Measurements from ENCODE around the gene DYNC1H1.

The DYNC1H1 gene

DNA sequence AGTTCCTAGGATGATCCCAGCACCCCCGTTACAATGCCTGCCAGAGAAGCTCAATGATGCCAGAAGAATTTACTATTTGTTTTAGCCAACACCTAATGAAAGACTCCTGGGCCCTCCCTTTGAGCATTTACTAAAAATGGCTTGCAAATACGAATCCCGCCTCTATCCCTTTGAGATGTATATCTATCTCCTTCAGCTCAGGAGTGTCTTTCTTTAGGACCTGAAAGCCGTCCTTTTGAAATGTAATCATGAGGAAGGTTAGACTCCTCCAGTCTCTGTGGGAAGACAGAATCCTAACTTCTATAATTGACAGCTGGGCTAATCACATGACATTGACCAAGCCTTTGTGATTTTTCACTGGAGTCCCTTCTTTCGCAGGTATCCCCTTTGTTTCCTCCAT lies 19.2 kb upstream of the DYNC1H1 start:
- DNase-seq = no peak

DNA sequence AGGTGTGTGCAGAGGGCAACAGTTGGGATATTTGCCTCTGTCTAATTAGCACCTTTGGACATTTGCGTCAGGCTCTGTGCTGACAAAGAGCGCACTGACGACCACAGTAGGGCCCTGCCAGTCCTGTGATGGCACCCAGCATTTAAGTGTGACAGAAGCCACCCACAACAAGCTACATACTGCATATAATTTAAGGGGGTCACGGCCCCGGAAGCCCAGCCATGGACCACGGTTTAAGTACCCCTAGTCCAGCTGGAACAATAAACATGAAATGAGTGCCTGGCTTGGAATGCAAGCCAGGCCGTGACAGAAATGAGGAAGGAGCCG lies 16.8 kb upstream of the DYNC1H1 start:
- DNase-seq = peak; percentile 32

DNA sequence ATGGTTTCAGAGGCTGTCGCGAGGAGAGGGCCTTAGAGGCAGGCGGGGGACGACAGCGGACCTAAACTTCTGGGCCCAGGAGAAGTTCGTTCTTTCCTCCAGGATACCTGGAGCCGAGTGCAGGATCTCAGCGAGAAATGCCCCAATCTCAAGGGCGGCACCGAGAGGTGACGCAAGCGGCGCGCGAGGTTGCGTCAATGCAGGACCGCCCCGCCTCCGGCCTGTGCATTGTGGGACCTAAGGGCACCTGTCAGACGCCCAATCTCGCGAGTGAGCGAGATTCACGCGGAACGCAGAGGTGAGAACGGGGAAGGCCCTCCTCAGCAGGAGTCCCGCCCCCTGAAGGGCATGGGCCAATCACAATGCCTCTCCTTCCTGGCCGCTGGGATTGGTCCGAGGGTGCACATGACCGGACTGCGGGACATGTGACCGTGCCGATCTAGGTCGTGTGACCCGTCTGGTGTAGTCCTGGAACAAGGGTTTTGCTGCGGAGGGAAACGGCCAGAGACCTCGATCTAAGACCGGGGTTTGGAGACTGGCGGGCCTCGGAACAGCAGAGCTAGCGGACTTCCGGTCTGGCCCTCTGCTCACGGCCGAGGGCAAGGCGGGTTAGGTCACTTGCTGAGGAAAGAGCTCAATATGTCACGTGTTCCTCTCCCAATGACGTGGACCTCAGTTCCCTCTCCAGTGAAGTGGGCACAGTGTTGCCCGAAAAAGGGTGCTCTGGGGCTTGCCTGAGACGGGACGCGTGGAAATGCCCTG lies 16.3 kb upstream of the DYNC1H1 start:
- peak; percentile 100 for DNase-seq

DNA sequence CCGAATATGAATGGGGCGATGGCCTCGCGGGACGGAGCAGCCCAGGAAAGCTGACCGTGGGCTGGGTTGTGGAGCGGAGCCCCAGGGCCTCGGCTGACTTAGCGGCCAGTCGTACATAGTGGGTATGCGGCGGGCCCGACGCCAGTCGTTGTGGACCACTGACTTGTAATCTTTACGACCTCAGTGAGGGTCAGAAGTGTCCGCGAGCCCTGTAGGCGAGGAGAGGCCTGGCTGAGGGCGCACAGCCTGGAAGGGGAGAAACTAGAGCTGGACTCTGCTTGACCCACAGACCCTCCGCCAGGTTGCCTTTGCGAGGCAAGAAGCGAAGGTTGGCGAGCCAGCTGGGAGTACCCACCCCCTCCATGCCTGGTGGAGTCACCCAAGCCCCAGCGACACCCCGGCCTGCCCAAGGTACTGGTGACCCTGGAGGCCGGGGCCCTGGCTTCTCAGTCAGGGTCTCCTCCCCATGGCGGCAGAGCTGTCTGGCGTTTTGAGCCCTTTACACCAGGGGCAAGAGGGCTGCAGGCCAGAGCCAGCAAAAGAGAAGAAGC lies 15.6 kb upstream of the DYNC1H1 start:
- peak; percentile 17 for DNase-seq

DNA sequence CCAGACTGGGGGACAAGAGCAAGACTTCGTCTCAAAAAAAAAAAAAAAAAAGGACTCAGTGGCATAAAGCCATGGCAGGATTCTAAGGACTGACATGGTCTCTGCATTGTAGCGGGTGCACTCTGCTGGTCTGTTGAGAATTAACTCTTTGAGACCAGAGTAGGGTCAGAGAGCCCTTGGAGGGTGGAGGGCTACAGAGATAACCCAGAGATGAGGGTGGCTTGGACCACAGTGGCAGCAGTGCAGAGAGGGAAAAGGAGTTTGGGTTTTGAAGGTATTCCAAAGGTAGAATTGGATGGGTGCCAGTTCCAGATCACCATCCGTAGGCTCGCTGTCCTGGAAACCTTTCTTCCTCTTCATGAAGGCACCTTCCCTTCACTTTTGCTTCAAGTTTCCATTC lies 14.3 kb upstream of the DYNC1H1 start:
- DNase-seq = no peak

DNA sequence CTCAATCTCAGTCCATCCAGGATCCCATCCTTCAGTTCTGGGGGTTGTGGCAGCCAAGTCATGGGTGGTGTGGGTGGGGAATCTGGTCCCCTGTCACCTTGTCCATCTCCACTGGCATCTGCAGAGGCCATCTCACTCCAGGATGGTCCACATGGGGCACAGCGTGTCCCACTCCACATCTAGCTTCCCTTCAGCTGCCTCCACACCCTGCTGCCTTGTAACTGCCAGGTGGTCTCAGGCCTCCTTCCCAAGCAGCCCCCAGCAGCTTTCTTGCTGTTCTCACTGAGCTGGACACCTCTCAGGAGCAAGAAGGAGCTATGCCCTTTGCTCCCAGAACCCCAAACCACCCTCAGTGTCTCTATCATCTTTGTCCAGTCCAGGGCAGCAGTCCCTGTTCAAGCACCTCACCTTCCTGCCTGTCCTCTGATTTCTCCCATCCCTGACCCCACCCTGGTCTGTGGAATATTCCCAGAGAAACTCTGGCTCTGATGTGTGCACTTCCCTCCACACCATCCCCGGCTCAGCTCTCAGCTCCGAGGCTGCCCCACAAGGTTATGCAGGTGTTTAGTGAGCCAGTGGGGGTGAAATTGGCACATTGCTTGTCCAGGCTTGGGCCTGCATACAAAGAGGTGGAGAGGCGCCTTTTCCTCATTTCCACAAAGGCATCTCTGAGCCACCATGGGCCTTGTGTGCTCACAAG lies 13.7 kb upstream of the DYNC1H1 start:
- DNase-seq = no peak

DNA sequence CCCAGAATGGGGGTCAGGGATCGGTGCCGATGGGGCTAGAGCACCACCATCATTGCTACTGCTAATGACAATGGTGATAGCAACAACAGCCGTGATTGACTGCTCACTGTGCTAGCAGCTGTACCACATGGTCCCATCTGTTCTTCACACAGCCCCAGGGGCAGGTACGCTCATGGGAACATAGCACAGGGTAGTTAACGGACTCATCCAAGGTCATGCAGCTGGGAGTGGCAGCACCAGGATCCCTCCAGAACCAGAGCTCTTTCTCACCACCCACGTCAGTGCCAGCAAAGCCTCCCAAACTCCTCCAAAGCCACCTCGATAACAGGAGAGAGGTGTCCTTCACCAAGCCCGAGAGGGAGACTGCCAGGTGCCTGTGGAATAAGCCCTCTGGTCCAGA lies 11.2 kb upstream of the DYNC1H1 start:
- DNase-seq = no peak

DNA sequence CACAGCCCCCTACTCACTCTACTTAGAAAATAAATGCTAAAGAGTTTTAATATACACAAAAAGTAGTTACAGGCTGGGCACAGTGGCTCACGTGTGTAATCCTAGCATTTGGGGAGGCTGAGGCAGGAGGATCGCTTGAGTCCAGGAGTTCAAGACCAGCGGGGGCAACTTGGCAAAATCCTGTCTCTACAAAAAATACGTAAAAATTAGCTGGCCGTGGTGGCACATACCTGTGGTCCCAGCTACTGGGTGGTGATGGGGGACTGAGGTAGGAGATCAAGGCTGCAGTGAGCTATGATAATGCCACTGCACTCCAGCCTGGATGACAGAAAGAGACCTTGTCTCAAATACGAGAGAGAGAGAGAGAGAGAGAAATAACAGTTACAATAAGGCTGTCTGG lies 9.9 kb upstream of the DYNC1H1 start:
- no peak for DNase-seq

DNA sequence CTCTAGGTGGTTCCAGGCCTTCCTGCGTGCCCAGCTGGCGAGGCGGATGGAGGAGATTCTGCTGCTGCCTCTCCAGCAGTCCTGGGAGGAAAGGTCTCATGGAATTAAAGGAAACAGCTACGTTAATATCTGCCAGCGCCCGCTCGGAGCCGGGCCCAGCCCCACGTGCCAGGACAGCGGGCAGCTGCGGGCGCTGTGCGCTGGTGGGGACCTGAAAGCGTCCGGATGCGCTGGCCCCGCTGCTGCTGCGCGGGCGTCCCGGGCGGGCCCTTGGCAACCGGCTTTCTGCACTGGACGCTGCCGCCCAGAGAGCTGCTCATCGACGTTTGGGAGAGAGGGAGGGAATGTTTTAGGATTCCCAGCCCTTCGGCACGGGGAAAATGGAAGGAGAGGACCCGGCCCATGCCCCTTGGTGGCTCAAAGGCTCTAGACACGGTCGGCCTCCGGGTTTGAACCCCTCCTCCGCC lies 8.6 kb upstream of the DYNC1H1 start:
- DNase-seq = no peak

DNA sequence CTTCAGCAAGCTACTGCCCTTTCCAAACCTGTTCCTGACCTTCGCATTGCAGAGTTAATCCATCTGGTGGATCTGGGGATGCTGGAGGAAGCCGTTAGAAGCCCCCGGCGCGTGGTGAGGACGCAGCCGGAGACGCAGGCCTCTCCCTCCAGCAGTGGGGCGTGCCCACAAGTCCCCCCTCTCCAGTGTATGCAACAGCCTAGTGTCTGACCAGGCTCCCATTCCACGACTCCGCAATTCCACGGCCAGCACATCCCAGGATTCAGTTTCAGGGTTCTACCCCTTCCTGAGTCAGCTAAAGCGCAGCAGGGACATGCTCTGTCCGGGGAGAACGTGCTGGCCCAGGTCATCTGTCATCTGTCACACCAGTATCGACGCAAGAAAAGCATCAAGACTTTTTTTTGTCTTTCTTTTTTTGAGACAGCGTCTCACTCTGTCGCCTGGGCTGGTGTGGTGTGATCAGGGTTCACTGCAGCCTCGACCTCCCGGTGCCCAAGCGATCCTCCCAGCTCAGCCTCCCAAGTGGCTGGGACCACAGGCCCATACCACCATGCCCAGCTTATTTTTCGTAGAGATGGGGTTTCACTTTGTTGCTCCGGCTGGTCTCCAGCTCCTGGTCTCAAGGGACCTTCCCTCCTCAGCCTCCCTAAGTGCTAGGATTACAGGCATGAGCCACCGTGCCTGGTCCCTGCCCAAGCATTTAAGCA lies 8.0 kb upstream of the DYNC1H1 start:
- DNase-seq = no peak

DNA sequence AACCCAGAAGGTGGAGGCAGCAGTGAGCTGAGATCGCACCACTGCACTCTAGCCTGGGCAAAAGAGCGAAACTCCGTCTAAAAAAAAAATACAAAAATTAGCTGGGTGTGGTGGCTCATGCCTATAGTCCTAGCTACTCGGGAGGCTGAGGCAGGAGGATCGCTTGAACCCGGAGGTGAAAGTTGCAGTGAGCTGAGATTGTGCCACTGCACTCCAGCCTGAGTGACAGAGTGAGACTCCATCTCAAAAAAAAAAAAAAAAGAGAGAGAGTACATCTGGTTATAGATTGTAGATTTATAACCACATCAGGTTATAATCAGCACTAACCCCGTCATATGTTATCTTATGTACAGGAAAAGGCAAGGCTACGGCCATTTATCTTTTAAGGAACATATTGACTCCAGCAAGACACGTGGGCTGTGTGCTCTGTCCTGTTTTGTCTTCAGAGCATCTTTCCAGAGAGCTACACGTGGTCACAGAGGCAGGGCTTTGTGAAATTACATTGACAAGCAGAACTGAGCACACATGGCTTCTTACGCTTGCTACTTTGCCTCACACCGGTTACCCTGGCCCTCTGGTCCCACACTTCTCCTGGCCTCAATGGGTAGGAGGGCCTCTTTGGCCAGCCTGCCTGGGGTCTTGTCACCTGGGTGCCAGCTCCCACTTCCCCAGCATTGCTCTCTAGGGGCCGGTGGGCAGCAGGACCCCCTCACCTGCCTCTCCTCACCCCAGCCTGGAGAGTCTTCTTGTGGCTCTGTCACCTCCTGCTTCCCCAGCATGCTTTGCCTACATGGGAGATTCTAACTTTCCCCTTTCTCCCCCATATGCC lies 6.8 kb upstream of the DYNC1H1 start:
- no peak for DNase-seq

DNA sequence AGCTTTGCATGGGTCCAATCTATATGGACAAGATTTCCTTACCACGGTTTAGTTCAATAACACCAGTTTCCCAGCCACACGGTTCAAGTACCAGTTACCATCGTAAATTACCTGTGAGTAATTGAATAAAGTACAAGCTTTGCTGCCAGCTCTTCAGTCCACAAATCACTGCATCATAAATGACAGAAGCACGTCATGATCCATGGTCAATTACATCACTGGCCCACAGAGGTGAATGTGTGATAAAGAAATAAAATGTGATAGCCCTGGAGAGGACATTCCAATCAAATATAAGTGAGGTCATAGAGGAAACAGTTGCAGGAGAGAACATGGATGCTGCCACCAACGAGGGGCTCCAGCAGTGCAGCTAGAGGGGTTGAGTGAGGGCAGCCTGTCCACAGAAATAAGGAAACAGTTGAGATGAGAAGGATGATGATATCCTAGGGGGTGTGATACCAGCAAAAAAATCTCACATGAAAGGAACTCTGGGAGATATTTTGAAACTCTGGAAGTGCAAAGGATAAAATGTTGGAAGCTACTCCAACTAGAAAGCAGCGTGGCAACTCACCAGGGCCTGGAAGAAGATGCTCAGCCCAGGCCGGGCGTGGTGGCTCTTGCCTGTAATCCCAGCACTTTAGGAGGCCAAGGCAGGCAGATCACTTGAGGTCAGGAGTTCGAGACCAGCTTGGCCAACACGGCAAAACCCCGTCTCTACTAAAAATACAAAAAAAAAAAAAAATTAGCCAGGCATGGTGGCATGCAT lies 5.8 kb upstream of the DYNC1H1 start:
- DNase-seq = no peak

DNA sequence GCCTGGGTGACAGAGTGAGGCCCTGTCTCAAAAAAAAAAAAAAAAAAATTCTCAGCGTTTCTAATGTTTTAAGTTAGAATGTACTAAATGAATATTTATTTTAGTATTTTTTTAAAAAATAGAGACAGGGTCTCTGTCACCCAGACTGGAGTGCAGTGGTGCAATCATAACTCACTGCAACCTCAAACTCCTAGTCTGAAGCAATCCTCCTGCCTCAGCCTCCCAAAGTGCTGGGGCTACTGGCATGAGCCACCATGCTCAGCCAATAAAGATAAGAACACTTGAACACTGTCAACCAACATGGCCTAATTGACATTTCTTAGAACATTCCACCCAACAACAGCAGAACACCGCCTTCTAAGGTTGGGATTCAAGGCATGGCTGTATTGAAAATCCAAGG lies 5.1 kb upstream of the DYNC1H1 start:
- no peak for DNase-seq

DNA sequence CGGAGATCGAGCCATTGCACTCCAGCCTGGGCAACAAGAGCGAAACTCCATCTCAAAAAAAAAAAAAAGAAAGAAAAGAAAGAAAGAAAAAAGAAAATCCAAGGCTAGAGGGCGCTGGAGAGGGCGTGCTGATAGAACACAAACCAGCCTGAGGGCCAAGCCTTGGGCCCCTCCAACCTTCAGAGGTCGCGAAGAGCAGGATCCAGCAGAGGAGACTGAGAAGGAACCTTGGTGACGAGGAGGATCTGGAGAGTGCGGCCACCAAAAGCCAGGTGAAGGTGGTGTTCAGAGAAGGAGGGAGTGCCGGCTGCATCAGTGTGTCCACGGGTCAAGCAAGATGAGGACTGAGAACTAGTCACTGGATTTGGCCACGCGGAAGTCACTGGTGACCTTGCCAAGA lies 4.1 kb upstream of the DYNC1H1 start:
- DNase-seq = peak; percentile 20

DNA sequence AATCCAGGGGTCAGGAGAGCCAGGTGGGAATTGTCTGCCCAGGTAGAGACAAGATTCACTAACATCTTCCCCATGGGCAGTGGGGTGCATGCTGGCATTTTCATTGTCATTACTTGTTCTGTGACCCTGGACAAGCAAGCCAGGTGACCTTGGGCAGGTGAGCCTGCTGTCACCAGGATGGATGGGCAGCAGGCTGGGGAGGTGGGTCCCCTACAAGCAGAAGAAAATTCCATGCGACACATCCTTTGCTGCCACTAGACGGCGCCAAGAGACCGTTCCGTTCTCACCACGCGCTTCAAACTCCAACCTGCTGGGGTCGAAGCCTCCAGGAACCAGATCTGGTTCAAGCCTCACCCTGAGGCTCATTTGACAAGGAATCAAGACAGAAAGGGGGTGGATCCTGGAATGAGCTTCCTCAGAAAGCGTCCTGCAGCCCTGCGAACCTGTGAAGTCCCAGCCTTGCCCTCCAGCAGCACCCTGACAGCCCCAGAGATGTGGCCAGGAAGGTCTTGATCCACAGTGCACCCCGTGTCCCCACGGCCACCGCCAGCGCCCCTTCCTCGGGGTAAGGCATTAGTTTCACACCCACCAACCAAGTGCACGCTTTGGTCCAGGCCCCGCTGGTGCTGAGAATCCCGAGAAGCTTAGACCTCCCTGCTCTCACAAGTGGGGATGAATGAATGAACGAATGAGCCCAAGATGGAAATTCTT lies 3.2 kb upstream of the DYNC1H1 start:
- peak; percentile 78 for DNase-seq

DNA sequence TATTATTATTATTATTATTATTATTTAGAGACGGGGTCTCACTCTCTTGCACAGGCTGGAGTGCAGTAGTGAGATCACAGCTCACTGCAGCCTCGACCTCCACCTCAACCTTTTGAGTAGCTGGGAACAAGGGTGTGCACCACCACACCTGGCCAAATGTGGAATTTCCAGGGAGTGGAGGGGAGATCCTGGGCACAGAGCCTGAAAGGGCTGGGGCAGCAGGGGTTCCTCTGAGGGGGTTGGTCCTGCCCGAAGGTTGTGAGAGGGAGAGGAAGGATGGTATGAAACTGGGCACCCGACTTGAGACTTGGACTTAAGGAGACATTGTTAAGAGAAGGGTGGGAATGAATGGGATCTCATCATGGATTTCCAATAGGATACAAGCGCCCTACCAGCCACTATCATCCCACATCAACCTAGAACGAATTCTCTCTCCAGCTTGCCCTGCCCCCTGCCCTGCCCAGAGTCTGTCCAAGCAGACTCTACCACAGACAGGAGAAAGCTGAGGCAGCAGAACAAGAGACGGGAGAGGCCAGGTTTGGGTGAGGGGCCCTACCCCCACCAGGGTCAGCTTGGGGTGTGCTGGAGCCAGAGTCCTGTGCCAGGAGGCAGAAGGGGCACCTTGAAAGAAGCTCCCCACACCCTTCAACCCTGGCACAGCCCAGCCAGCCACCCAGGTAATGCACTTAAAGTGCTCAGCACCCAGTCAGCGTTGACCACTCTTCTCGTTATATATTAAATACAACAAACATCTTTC lies 2.4 kb upstream of the DYNC1H1 start:
- no peak for DNase-seq

DNA sequence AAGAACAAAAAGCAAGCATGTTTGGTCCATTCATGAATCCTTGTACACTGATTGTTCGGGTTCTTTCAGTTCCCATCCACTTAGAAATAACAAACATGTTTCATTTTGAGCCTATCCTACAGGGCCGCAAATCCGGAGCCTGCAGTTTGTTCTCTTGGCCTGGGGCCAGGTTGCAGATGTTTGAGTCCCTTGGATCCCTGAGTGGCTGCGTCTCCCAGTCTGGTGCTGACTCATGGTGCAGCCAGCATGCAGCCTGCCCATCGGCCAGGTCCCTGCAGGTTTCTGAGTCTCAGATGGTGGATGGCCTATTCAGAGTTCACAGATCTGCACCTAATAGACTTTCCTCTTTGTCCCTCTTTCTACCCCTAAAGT lies 1.9 kb upstream of the DYNC1H1 start:
- no peak for DNase-seq

DNA sequence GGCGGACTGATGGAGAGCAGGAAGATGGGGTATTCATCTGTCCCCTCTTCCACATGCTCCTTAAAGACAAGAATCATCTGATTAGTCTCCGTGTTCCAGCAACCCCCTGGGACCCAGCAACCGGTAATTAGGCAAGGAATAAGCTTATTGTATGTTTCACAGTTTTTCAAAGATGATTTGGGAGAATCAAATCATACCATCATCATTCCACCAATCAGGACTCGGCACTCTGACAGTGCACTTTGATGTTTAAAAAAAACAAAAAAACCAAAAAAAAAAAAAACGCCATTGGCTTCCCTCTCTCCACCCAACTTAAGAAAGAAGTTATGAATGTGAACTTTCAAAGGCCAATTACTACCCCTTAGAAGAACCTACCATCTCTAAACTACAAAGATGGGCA lies 1.3 kb upstream of the DYNC1H1 start:
- DNase-seq = no peak

DNA sequence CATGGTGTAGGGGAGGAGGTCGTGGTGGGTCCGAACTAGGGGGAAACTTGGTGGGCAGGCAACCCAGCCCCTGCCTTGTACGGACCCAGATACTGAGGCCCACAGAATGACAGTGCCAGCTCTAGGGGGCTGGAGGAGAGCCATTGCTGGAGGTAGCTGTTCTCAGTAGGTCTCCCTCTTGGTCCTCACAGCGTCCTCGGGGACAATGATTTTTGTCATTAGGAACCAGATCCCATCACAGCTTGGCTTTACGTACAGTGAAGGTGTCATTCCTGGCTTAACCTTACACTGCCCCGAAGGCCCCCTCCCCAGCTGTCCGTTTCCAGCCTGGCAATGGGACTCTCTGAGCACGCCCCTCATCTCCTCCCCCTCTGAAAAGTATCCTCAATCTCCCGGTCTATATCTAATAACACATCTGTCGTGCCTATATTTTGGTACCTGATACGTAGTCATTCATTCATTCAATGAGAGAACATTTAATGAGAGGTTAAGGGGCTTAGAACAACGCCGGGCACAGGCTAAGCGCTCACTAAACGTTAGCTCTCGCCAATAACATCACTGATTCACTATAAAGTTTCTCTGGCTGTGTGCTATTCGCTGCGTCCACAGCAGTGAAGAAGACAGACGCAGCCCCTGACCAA lies 597 bp upstream of the DYNC1H1 start:
- DNase-seq = no peak

DNA sequence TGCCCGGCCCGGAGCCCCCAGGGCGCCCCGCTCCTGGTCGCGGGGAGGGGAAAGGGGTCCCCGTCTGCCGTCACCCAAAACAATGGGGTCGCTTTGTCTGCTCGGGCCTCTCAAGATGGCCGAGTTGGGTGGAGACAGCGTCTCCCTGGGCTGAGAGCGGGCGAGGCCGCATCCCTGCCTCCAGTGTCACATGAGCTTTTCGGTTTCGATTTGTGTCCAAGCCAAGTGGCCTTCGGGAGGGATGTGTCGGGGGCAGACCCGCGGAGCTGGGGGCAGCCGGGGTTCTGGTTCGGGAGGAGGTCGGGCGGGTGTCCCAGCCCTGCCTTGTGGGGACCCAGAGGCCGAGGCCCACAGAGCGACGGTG lies 790 bp downstream of the DYNC1H1 start:
- DNase-seq = peak; percentile 43

Measured in activated naive CD4-positive, alpha-beta T cell treated with anti-CD3 and anti-CD28 coated beads, Interleukin-2, amount 50 U/mL, for 16 hours (primary cell).